Lower leg skin (tissue), 4 donors: ENCODE results near the gene AAR2. TPM values are rescaled to one million over a fixed set of nuclear protein-coding genes. Genes with fewer than 3 reads are reported as not detected.
A peak's percentile ranks its signal among the peaks of the same experiment; 100 is the strongest.

Source experiments
- DNase-seq, 2 donors: peaks; one replicate each; pipeline ENCODE4 v3.0.0-alpha.2; 2019; ENCODE audit warnings: low spot score in 2 of 2
- H3K4me3 ChIP-seq: fragments of 200-600 bp; sonication (generic); 2 replicates; pipeline ENCODE4 v1.5.1; 2017; ENCODE audit warnings: mild to moderate bottlenecking, low read depth; ENCODE audit not compliant: poor library complexity, severe bottlenecking
- CTCF ChIP-seq, 3 donors: fragments of 450-650 bp; IDR thresholded peaks; one replicate each; pipeline ENCODE4 v1.5.1; 2016; ENCODE audit warnings: antibody characterized with exemption in 3 of 3, mild to moderate bottlenecking in 3 of 3, moderate library complexity in 2 of 3
- POLR2A ChIP-seq, 2 donors: fragments of 450-650 bp; IDR thresholded peaks; one replicate each; pipeline ENCODE4 v1.6.1; 2016 to 2017; ENCODE audit warnings: antibody characterized with exemption in 2 of 2, mild to moderate bottlenecking in 1 of 2, moderate library complexity in 1 of 2
- WGBS, 2 donors: methylation state at CpG; one replicate each; pipeline ENCODE4 v1.1.5; 2018; 5-methylcytosine and 5-hydroxymethylcytosine counted together
- intact Hi-C: fragments of 100-400 bp; cut with DNase I; formaldehyde crosslinking; loops from one replicate; pipeline ENCODE4 v1.15.0; 2023; ENCODE audit warnings: low total_unique reads
- total RNA-seq, 4 donors: library from RNA; depleted of rRNA; stranded (reverse); fragments of >200 nt; gene quantifications; one replicate each; pipeline ENCODE4 v1.1.0, GENCODE V29; 2016

AAR2 gene
- total RNA-seq, 4 donors from 2014 or later, result 37.1 to 54.5 (median 38.7) TPM

- 79 to 86% methylated on average over 3 of the region's 3 CpGs for WGBS, 2 donors
- intact Hi-C loops, result no loop called here
- no peak overlapping the region for H3K4me3 ChIP-seq
- no peak for TF ChIP-seq CTCF (IDR thresholded peaks at IDR 0.05)
- no peak for TF ChIP-seq POLR2A (IDR thresholded peaks at IDR 0.05)
- DNase-seq, result peak in 1 of 2 donors; percentile 62
Measured at GRCh38 chr20:36298061-36298460, 61.8 kb downstream of the AAR2 start.

GRCh38 chr20:36298795-36299339 lies 62.6 kb downstream of the AAR2 start:
- WGBS, 2 donors, result 79 to 80% methylated on average over 11 of the region's 11 CpGs
- DNase-seq, result peak in 1 of 2 donors; percentile 43
- TF ChIP-seq POLR2A (IDR thresholded peaks at IDR 0.05) (no peak), CTCF (IDR thresholded peaks at IDR 0.05) (no peak)
- intact Hi-C loops, result no loop called here
- no peak overlapping the region for H3K4me3 ChIP-seq

- DNase-seq, result no peak
- WGBS, 2 donors, result 72 to 74% methylated on average over 4 of the region's 4 CpGs
- TF ChIP-seq POLR2A (IDR thresholded peaks at IDR 0.05) (no peak), CTCF (IDR thresholded peaks at IDR 0.05) (no peak)
- intact Hi-C loops, result no loop called here
- H3K4me3 ChIP-seq, result no peak overlapping the region
Measured at GRCh38 chr20:36299459-36299858, 63.2 kb downstream of the AAR2 start.

- intact Hi-C loops, result no loop called here
- TF ChIP-seq POLR2A (IDR thresholded peaks at IDR 0.05) (no peak), CTCF (IDR thresholded peaks at IDR 0.05) (no peak)
- DNase-seq, result peak in 1 of 2 donors; percentile 49
- H3K4me3 ChIP-seq, result no peak overlapping the region
- WGBS, 2 donors, result 59 to 67% methylated on average over 7 of the region's 7 CpGs
Measured at GRCh38 chr20:36301359-36302119, 65.3 kb downstream of the AAR2 start.

GRCh38 chr20:36303020-36303595 lies 66.8 kb downstream of the AAR2 start:
- DNase-seq, result peak in 1 of 2 donors; percentile 57
- intact Hi-C loops, result no loop called here
- 23 to 33% methylated on average over 13 to 14 of the region's 14 CpGs for WGBS, 2 donors
- H3K4me3 ChIP-seq, result no peak overlapping the region
- TF ChIP-seq POLR2A (IDR thresholded peaks at IDR 0.05) (no peak), CTCF (IDR thresholded peaks at IDR 0.05) (no peak)
